HepG2 (cell line): ENCODE results near the gene NBPF11. TPM values are rescaled to one million over a fixed set of nuclear protein-coding genes. Genes with fewer than 3 reads are reported as not detected.

Experiments used
- CHD2 ChIP-seq: IDR thresholded peaks from 2 replicates; pipeline ENCODE4 v1.6.1; 2011; ENCODE audit warnings: low read depth, low read length, improper control_type of control experiment
- GABPA ChIP-seq, 2 experiments: IDR thresholded peaks; 2 replicates each; pipeline ENCODE4 v1.6.1; 2011 to 2016; ENCODE audit warnings: low read depth in 2 of 2, low read length in 1 of 2, missing biosample characterization in 1 of 2, missing genetic modification characterization in 1 of 2
- HDAC1 ChIP-seq: sonication (generic); formaldehyde crosslinking; IDR thresholded peaks from 2 replicates; pipeline ENCODE4 v1.5.1; 2020; ENCODE audit warnings: mild to moderate bottlenecking, missing genetic modification reagents
- KLF12 ChIP-seq: sonication (generic); formaldehyde crosslinking; IDR thresholded peaks from 2 replicates; pipeline ENCODE4 v1.4.0; 2020; ENCODE audit warnings: missing genetic modification reagents, borderline replicate concordance
- MYC ChIP-seq: sonication (generic); formaldehyde crosslinking; IDR thresholded peaks from 2 replicates; pipeline ENCODE4 v1.9.0; 2021; ENCODE audit warnings: missing genetic modification reagents, borderline replicate concordance
- THAP11 ChIP-seq: IDR thresholded peaks from 2 replicates; pipeline ENCODE4 v1.6.1; 2016; ENCODE audit warnings: missing biosample characterization, missing genetic modification reagents
- ZFP90 ChIP-seq: sonication (generic); formaldehyde crosslinking; IDR thresholded peaks from 2 replicates; pipeline ENCODE4 v1.8.0; 2022; ENCODE audit warnings: missing genetic modification reagents, mild to moderate bottlenecking, inconsistent platforms, borderline replicate concordance
- ZFY ChIP-seq: sonication (generic); formaldehyde crosslinking; IDR thresholded peaks from 2 replicates; pipeline ENCODE4 v1.4.0; 2020; ENCODE audit warnings: missing genetic modification reagents
- polyA plus RNA-seq, 8 experiments: library from polyadenylated mRNA; depleted of rRNA in 3 of 8; stranded (reverse) in 7 of 8; unstranded in 1 of 8; fragments of >200 nt; fragmentation: Illumina TruSeq in 4 of 8; extraction: Trizol in 4 of 8; gene quantifications; 2 replicates each; pipeline versions ENCODE4 v1.2.1 to v1.2.3, GENCODE V29; 2011 to 2016; ENCODE audit warnings: low read depth in 4 of 8, missing spikeins in 1 of 8, mixed read lengths in 1 of 8; ENCODE audit not compliant: insufficient read depth in 1 of 8
- total RNA-seq, 5 experiments: library from RNA; depleted of rRNA; stranded (reverse); fragments of >200 nt; fragmentation: Illumina TruSeq; extraction: Trizol; gene quantifications; 2 replicates each; pipeline ENCODE4 v1.2.3, GENCODE V29; 2016; ENCODE audit warnings: low read depth in 1 of 5
- TF ChIP-seq, protein P1 (sequence below): IDR thresholded peaks from 2 replicates; pipeline ENCODE4 v1.6.1; 2016; ENCODE audit warnings: missing compliant biosample characterization, missing genetic modification reagents, borderline replicate concordance
- TF ChIP-seq, protein P2 (sequence below): sonication (generic); formaldehyde crosslinking; IDR thresholded peaks from 2 replicates; pipeline ENCODE4 v1.5.1; 2020; ENCODE audit warnings: mild to moderate bottlenecking, missing genetic modification reagents, moderate library complexity
- TF ChIP-seq, protein P3 (sequence below): sonication (generic); formaldehyde crosslinking; IDR thresholded peaks from 2 replicates; pipeline ENCODE4 v1.4.0; 2020; ENCODE audit warnings: missing genetic modification reagents
- TF ChIP-seq, protein P4 (sequence below): IDR thresholded peaks from 2 replicates; pipeline ENCODE4 v1.6.1; 2012; ENCODE audit warnings: inconsistent platforms
- TF ChIP-seq, protein P5 (sequence below): sonication (generic); formaldehyde crosslinking; IDR thresholded peaks from 2 replicates; pipeline ENCODE4 v1.9.0; 2022; ENCODE audit warnings: missing genetic modification reagents, mild to moderate bottlenecking, borderline replicate concordance
- TF ChIP-seq, protein P6 (sequence below): IDR thresholded peaks from 2 replicates; pipeline ENCODE4 v1.6.1; 2016; ENCODE audit warnings: mild to moderate bottlenecking

The NBPF11 gene
- total and polyA plus RNA-seq, 2 of the 13 experiments (the other 11 are each of a cell fraction or from before 2014, with no cell fraction given), result 5.0 to 8.1 TPM

DNA sequence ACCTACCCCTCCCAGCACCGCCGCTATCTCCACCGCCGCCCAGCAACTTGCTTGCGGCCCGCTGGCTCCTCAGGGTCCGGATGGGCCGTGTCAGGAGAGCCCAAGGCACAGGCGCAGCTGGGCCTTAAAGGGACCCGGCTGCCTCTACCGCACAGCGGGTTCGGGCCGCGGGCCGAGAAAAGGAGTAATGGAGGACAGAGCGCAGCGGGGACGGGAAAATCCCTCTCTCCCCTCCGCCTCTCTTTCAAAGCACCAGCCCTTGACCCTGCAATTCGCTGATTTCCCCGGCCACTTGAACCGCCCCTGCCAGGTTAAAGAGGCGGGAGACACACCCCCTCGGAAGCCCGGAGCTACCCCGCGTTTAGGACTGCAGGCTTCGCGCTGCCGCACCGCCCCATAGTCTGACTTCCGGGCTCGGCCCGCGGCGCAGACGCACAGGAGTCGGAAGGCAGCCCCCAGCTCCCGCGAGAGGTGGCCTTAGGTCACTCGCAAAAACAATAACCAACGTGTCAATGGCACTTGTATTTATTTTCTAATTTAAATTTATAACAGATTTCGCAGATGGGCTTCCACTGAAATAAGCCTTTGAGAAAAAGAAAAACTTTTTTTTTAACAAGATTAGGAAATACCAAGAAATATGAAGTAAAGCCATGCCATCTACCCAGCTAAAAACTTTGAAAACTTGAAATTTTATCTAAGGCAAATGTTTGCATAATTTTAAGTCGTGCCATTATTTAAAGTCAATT is at the start of gene NBPF11 (continued):
- TF ChIP-seq KLF12 (CRISPR knock-in tag) (0 out of 2 replicates have a peak, but pooled peaks have one; percentile 28), GABPA (IDR thresholded peaks at IDR 0.05; ENCODE audit: low read depth, low read length) (peak; percentile 35; the same call in 1 of the 2 replicates), GABPA (CRISPR knock-in tag; IDR thresholded peaks at IDR 0.05; ENCODE audit: low read depth) (peak; percentile 63), CHD2 (peak; percentile 70; the same call in 1 of the 2 replicates), HDAC1 (CRISPR knock-in tag) (peak; percentile 60; the same call in 1 of the 2 replicates), THAP11 (peak; percentile 22; the same call in 1 of the 2 replicates), ZFP90 (CRISPR knock-in tag) (0 out of 2 replicates have a peak, but pooled peaks have one; percentile 20), MYC (CRISPR knock-in tag) (peak; percentile 20; the same call in 1 of the 2 replicates), ZFY (peak; percentile 75)
- TF ChIP-seq, protein P1, sequence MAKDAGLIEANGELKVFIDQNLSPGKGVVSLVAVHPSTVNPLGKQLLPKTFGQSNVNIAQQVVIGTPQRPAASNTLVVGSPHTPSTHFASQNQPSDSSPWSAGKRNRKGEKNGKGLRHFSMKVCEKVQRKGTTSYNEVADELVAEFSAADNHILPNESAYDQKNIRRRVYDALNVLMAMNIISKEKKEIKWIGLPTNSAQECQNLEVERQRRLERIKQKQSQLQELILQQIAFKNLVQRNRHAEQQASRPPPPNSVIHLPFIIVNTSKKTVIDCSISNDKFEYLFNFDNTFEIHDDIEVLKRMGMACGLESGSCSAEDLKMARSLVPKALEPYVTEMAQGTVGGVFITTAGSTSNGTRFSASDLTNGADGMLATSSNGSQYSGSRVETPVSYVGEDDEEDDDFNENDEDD, result peak; percentile 63; the same call in 1 of the 2 replicates
- TF ChIP-seq, protein P2, sequence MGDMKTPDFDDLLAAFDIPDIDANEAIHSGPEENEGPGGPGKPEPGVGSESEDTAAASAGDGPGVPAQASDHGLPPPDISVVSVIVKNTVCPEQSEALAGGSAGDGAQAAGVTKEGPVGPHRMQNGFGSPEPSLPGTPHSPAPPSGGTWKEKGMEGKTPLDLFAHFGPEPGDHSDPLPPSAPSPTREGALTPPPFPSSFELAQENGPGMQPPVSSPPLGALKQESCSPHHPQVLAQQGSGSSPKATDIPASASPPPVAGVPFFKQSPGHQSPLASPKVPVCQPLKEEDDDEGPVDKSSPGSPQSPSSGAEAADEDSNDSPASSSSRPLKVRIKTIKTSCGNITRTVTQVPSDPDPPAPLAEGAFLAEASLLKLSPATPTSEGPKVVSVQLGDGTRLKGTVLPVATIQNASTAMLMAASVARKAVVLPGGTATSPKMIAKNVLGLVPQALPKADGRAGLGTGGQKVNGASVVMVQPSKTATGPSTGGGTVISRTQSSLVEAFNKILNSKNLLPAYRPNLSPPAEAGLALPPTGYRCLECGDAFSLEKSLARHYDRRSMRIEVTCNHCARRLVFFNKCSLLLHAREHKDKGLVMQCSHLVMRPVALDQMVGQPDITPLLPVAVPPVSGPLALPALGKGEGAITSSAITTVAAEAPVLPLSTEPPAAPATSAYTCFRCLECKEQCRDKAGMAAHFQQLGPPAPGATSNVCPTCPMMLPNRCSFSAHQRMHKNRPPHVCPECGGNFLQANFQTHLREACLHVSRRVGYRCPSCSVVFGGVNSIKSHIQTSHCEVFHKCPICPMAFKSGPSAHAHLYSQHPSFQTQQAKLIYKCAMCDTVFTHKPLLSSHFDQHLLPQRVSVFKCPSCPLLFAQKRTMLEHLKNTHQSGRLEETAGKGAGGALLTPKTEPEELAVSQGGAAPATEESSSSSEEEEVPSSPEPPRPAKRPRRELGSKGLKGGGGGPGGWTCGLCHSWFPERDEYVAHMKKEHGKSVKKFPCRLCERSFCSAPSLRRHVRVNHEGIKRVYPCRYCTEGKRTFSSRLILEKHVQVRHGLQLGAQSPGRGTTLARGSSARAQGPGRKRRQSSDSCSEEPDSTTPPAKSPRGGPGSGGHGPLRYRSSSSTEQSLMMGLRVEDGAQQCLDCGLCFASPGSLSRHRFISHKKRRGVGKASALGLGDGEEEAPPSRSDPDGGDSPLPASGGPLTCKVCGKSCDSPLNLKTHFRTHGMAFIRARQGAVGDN (CRISPR knock-in tag), result peak; percentile 61
- TF ChIP-seq, protein P3, sequence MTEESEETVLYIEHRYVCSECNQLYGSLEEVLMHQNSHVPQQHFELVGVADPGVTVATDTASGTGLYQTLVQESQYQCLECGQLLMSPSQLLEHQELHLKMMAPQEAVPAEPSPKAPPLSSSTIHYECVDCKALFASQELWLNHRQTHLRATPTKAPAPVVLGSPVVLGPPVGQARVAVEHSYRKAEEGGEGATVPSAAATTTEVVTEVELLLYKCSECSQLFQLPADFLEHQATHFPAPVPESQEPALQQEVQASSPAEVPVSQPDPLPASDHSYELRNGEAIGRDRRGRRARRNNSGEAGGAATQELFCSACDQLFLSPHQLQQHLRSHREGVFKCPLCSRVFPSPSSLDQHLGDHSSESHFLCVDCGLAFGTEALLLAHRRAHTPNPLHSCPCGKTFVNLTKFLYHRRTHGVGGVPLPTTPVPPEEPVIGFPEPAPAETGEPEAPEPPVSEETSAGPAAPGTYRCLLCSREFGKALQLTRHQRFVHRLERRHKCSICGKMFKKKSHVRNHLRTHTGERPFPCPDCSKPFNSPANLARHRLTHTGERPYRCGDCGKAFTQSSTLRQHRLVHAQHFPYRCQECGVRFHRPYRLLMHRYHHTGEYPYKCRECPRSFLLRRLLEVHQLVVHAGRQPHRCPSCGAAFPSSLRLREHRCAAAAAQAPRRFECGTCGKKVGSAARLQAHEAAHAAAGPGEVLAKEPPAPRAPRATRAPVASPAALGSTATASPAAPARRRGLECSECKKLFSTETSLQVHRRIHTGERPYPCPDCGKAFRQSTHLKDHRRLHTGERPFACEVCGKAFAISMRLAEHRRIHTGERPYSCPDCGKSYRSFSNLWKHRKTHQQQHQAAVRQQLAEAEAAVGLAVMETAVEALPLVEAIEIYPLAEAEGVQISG, result peak; percentile 48; the same call in 1 of the 2 replicates
- TF ChIP-seq, protein P4, sequence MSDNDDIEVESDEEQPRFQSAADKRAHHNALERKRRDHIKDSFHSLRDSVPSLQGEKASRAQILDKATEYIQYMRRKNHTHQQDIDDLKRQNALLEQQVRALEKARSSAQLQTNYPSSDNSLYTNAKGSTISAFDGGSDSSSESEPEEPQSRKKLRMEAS, result 0 out of 2 replicates have a peak, but pooled peaks have one; percentile 24
- TF ChIP-seq, protein P5, sequence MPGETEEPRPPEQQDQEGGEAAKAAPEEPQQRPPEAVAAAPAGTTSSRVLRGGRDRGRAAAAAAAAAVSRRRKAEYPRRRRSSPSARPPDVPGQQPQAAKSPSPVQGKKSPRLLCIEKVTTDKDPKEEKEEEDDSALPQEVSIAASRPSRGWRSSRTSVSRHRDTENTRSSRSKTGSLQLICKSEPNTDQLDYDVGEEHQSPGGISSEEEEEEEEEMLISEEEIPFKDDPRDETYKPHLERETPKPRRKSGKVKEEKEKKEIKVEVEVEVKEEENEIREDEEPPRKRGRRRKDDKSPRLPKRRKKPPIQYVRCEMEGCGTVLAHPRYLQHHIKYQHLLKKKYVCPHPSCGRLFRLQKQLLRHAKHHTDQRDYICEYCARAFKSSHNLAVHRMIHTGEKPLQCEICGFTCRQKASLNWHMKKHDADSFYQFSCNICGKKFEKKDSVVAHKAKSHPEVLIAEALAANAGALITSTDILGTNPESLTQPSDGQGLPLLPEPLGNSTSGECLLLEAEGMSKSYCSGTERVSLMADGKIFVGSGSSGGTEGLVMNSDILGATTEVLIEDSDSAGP, result peak; percentile 95
- TF ChIP-seq, protein P6, sequence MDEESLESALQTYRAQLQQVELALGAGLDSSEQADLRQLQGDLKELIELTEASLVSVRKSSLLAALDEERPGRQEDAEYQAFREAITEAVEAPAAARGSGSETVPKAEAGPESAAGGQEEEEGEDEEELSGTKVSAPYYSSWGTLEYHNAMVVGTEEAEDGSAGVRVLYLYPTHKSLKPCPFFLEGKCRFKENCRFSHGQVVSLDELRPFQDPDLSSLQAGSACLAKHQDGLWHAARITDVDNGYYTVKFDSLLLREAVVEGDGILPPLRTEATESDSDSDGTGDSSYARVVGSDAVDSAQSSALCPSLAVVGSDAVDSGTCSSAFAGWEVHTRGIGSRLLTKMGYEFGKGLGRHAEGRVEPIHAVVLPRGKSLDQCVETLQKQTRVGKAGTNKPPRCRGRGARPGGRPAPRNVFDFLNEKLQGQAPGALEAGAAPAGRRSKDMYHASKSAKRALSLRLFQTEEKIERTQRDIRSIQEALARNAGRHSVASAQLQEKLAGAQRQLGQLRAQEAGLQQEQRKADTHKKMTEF (CRISPR knock-in tag), result peak; percentile 37; the same call in 1 of the 2 replicates
